NCI-H345 (cell line): Measurements from ENCODE around the gene C14orf132.

Source experiments
- DNase-seq: peaks from one replicate; lab custom pipeline; 2025; lab: John Stamatoyannopoulos, UW

C14orf132 gene

GRCh38 chr14:96098309-96098998, 59.3 kb downstream of the C14orf132 start:
- DNase-seq, result peak; percentile 83

- no peak for DNase-seq
Measured at GRCh38 chr14:96098999-96099335, 59.8 kb downstream of the C14orf132 start.

GRCh38 chr14:96100161-96101064, 61.3 kb downstream of the C14orf132 start:
- DNase-seq, result peak; percentile 72

- no peak for DNase-seq
Measured at GRCh38 chr14:96102081-96102856, 63.1 kb downstream of the C14orf132 start.

GRCh38 chr14:96103075-96103474, 63.9 kb downstream of the C14orf132 start:
- no peak for DNase-seq

GRCh38 chr14:96103560-96104460, 64.6 kb downstream of the C14orf132 start:
- no peak for DNase-seq

- DNase-seq, result no peak
Measured at GRCh38 chr14:96104469-96105057, 65.4 kb downstream of the C14orf132 start.

- no peak for DNase-seq
Measured at GRCh38 chr14:96105089-96105925, 66.1 kb downstream of the C14orf132 start.

- peak; percentile 15 for DNase-seq
Measured at GRCh38 chr14:96105926-96106441, 66.8 kb downstream of the C14orf132 start.

- DNase-seq, result no peak
Measured at GRCh38 chr14:96106891-96107290, 67.7 kb downstream of the C14orf132 start.

GRCh38 chr14:96108061-96108795, 69.1 kb downstream of the C14orf132 start:
- no peak for DNase-seq

- no peak for DNase-seq
Measured at GRCh38 chr14:96108911-96109310, 69.7 kb downstream of the C14orf132 start.

- no peak for DNase-seq
Measured at GRCh38 chr14:96109596-96110355, 70.6 kb downstream of the C14orf132 start.

- no peak for DNase-seq
Measured at GRCh38 chr14:96112032-96112431, 72.9 kb downstream of the C14orf132 start.

- no peak for DNase-seq
Measured at GRCh38 chr14:96114002-96114401, 74.8 kb downstream of the C14orf132 start.

GRCh38 chr14:96117101-96117897, 78.1 kb downstream of the C14orf132 start:
- DNase-seq, result peak; percentile 50

- DNase-seq, result no peak
Measured at GRCh38 chr14:96117960-96118359, 78.8 kb downstream of the C14orf132 start.

- DNase-seq, result no peak
Measured at GRCh38 chr14:96118391-96118790, 79.2 kb downstream of the C14orf132 start.
